Activated CD4-positive, alpha-beta T cell treated with anti-CD3 and anti-CD28 coated beads, Interleukin-2, amount 50 U/mL, for 24 hours (primary cell): ENCODE results near the gene GATA1.
"Not testable (repeated sequence)": the region's sequence is repeated elsewhere in the genome, so short reads cannot be mapped to it uniquely, and the experiment has no call there.

Source experiments
- DNase-seq, 2 donors: peaks; one replicate each; pipeline ENCODE4 v3.0.0-alpha.2; 2020; ENCODE audit warnings: low read depth in 1 of 2, low spot score in 1 of 2

GATA1 gene

DNA sequence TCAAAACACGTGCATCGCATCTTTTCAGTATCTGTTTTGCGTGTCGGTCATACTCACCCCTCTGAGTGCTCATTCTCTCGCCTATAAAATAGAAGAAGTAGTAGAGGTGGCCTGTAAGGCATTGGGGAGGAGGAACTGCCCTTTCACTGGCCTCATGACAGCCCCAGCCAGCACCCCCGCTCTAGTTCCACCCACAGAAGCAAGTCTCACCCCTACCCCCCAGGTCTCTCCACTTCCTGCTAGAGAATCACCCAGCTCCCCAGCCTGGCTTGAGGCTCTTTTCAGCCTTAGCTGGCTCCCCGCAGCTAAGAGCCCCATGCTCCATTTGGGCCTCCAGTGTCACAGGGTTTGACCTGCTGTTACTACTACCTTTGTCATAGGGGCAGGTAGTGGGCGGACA, 27.3 kb downstream of the GATA1 start:
- DNase-seq = no peak

DNA sequence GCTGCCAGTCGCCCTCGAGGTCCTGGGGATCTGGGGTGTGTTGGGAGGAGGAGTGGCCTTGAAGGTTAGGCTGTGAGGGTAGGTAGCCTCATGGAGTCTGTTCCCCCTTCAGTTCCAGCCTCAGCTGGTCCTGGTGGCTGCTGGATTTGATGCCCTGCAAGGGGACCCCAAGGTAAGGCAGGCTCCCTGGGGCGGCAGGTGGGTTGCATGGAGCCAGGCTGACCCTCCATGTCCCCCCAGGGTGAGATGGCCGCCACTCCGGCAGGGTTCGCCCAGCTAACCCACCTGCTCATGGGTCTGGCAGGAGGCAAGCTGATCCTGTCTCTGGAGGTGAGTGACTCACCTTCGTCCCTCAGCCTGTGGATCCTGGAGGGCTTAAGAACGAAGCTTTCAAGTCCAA, 28.3 kb downstream of the GATA1 start:
- DNase-seq = no peak

GRCh38 chrX:48815266-48815665, 28.9 kb downstream of the GATA1 start:
- DNase-seq = no peak

- DNase-seq = no peak
Observed at GRCh38 chrX:48816014-48816810, 29.8 kb downstream of the GATA1 start.

DNA sequence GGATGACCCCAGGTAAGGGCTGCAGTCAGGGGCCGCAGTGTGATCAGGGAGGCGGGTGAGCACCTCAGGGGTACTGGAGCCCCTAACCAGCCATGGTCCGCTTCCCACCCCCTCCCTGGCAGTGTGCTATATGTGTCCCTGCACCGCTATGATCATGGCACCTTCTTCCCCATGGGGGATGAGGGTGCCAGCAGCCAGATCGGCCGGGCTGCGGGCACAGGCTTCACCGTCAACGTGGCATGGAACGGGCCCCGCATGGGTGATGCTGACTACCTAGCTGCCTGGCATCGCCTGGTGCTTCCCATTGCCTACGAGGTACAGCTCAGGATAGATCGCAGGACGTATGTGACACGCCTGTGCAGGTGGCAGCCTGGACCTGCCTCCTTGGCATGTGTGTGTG, 31.7 kb downstream of the GATA1 start:
- no peak for DNase-seq

DNA sequence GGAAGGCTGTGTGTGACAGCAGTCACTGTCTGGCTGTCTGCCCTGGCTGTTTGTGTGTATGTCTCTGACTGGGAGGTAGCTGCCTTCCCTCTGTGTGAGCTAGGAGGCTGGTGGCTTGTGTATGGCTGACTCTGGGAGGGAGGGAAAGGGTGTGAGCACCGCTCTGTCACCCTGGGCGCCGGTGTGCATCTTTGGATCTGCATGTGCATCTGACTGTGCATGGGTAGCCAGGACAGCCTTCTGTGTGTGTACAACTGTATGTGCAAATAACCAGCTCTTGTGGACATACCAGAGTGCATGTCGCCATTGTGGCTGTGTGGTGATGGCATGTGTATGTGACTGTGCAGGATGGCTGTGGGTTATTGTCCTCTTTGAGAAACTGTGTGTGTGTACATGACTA, 32.5 kb downstream of the GATA1 start:
- no peak for DNase-seq

DNA sequence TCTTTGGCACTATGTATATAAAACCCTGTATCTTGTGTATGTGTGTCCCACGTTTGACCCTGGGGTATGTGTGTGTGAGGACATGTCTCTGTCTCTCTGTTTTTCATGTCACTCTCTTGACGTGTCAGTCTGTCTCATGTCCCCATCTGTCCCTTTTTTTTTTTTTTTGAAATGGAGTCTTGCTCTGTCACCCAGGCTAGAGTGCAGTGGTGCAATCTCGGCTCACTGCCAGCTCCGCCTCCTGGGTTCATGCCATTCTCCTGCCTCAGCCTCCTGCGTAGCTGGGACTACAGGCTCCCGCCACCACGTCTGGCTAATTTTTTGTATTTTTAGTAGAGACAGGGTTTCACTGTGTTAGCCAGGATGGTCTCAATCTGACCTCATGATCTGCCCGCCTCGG, 33.0 kb downstream of the GATA1 start:
- not testable (repeated sequence) for DNase-seq

- DNase-seq = no peak
Observed at GRCh38 chrX:48823053-48823452, 36.7 kb downstream of the GATA1 start.

GRCh38 chrX:48824066-48824465, 37.7 kb downstream of the GATA1 start:
- DNase-seq = no peak

GRCh38 chrX:48826135-48826875, 39.9 kb downstream of the GATA1 start, which contains the start of gene ERAS:
TSS of gene ERAS (plus strand) at chrX:48826513. CDS start at chrX:48829124, 2,611 bp downstream.
- no peak for DNase-seq

DNA sequence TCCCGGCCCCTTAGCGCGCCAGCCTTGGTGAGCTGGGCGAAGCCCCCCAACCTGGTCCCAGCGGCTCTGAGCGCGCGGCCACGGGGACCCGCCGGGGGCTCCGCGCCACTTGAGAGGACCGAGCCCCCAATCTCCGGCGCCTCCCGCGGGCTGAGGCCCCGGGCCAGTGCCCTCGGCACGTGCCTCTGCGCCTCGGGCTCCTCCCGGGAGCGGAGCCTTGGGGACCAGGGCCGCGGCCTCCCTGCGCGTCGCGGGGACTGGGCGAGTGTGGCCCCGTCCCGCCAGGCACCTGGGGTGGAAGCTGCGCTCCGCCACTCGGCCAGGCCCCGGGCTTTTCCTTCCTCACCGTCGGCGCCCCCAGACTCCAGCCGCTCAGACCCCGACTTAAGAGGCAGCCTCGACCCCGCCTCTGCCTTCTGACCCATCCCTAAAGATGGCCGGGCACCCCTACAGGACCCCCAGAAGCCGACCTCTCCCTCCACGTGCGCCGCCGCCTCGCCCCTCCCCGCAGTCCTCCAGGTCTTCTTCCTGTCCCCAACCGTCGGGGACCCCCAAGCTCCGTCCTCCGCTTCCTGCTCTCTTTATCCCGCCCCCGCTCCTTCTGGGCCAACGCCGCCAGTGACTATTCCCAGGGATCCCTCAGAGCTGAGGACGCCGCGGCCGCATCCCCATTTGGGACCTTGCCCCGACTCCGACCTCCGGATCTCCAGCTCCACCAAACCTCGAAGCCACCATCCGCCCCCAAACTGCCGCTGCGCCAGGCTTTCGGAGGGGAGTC, 40.7 kb downstream of the GATA1 start:
- DNase-seq = no peak

DNA sequence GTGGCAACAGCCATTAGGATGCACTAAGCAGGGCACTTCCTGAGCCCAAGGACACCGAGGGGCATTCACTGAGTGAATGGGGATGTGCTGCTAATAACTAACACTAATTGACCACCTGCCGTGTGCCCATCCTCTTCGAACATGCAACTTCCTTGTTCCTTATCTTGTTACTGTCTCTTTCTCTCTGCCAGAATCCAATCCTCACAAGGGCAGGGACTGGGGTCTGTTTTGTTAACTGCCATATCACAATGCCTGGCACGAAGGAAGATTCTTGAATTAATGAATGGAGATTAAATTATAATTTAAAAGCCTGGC, 41.2 kb downstream of the GATA1 start:
- no peak for DNase-seq

GRCh38 chrX:48829016-48829735, 42.8 kb downstream of the GATA1 start:
- DNase-seq = no peak

- DNase-seq = no peak
Observed at GRCh38 chrX:48831136-48831908, 44.9 kb downstream of the GATA1 start.

- no peak for DNase-seq
Observed at GRCh38 chrX:48831909-48832291, 45.5 kb downstream of the GATA1 start.

DNA sequence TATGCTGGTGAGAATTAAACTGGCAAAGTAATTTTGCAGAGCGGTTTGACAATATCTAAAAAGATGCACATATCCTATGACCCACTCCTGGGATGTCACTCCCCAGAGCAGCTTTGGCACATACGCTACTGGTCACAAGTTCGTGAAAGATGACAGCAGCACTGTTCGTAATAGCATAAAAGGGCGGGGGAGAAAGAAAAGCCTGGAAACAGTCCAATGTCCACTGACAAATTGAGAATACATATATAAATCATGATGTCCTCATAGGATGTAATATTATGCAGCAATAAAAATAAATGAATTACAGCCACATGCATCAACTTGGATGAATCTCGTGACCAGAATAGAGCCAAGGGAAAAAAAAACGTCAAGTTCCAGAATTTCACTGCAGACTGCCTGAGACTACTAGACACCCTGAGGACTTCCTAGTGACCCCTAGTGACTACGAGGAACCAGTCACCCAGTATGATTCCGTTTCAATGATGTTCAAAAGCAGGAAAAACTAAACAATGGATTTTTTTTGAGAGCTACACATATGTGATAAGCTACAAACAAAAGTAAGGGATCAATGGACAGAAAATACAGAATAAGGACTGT, 47.2 kb downstream of the GATA1 start:
- no peak for DNase-seq

- no peak for DNase-seq
Observed at GRCh38 chrX:48834383-48834709, 48.0 kb downstream of the GATA1 start.

GRCh38 chrX:48835524-48836329, 49.3 kb downstream of the GATA1 start, which contains the start of gene PCSK1N:
TSS of gene PCSK1N (minus strand) at chrX:48835610. CDS start at chrX:48835532, 78 bp downstream.
- no peak for DNase-seq

DNA sequence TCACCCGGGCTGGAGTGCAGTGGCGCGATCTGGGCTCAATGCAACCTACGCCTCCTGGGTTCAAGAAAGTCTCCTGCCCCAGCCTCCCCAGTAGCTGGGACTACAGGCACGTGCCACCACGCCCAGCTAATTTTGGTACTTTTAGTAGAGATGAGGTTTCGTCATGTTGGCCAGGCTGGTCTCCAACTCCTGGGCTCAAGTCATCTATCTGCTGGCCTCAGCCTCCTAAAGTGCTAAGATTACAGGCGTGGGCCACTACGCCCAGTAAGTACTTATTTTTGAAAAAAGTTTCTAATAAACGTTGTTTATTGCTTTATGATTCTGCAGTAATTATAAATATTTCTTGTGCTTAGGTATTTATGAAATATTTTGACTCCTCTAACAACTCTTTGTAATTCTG, 53.3 kb downstream of the GATA1 start:
- no peak for DNase-seq
